Spinal cord (tissue), 10 donors: Measurements from ENCODE around the gene PRDM5. TPM values are rescaled to one million over a fixed set of nuclear protein-coding genes. Genes with fewer than 3 reads are reported as not detected.

Experiments used
- DNase-seq, 6 donors: peaks; one replicate each; pipeline versions ENCODE4 v3.0.0 to v3.0.0-alpha.2; 2013 to 2015; ENCODE audit warnings: low spot score in 6 of 6, low read depth in 4 of 6
- H3K27ac ChIP-seq: one replicate; pipeline ENCODE4 v1.5.1; 2013; ENCODE audit warnings: low read depth, low read length, control low read depth
- H3K27me3 ChIP-seq: one replicate; pipeline ENCODE4 v1.6.1; 2013; ENCODE audit warnings: low read length; ENCODE audit not compliant: control insufficient read depth, insufficient read depth
- H3K36me3 ChIP-seq: one replicate; pipeline ENCODE4 v1.6.1; 2013; ENCODE audit warnings: low read length; ENCODE audit not compliant: control insufficient read depth, insufficient read depth
- H3K4me1 ChIP-seq: one replicate; pipeline ENCODE4 v1.6.1; 2013; ENCODE audit warnings: low read length; ENCODE audit not compliant: control insufficient read depth, insufficient read depth
- H3K4me3 ChIP-seq: one replicate; pipeline ENCODE4 v1.5.1; 2013; ENCODE audit warnings: low read depth, low read length, control low read depth
- H3K9me3 ChIP-seq: one replicate; pipeline ENCODE4 v1.6.1; 2013; ENCODE audit warnings: low read length; ENCODE audit not compliant: control insufficient read depth, insufficient read depth
- WGBS: methylation state at CpG from one replicate; pipeline ENCODE4 v1.1.5; 2013; ENCODE audit warnings: missing lambda C conversion rate; ENCODE audit not compliant: insufficient coverage; 5-methylcytosine and 5-hydroxymethylcytosine counted together
- polyA plus RNA-seq, 2 donors: library from polyadenylated mRNA; unstranded; fragments of 120-200 nt; gene quantifications; one replicate each; pipeline ENCODE4 v1.2.1, GENCODE V29; 2013; ENCODE audit not compliant: insufficient read length in 2 of 2
- total RNA-seq, 2 donors: library from RNA; depleted of rRNA in 1 of 2; stranded (reverse); fragments of 120-200 nt in 1 of 2; fragments of >200 nt in 1 of 2; gene quantifications; one replicate each; pipeline versions ENCODE4 v1.2.3 to v1.2.4, GENCODE V29; 2013 to 2014
- donor health status: healthy.

The PRDM5 gene
- total and polyA plus RNA-seq, 4 donors, result 10.5 to 57.1 (median 33.7) TPM

DNA sequence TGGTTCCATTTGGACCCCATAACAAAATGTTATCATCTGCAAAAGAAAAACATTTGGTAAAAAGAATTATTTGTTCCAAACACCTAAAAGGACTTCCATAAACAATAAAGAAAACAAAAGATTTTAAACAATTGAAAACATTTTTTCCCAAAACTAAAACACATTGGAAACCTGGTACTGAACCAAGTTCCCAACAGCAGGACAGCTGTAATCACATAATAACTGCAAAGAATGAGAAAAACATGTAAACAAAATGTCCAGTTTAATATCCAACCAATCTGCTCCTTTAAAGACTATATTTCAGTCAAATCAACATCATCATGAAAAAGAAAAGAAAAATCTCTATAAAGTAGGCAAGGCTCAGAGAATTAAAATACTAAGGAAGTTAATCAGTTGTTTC, 36.3 kb downstream of the PRDM5 start:
- DNase-seq, result no peak

DNA sequence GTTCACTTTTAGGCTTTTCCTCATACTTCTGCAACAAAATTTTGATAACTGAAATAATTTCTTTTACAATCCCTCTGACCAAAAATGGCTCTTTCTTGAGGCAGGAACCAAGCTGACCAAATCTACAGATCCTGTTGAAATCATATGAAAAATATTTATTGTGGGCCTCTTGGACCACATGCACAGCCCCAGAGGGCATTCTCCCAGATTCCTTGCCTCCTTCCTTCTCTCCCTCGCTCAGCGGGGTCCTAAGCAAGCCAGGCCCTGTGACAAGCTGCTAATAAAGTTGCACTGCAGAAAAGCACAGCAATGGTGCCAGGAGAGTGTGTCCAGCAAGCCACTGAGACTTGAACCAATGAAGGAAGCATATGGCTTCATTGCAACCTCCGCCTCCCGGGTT, 40.7 kb downstream of the PRDM5 start:
- Histone ChIP-seq H3K27me3 (no peaks in the 10 kb centered on the region), H3K4me1 (no peaks in the 10 kb centered on the region), H3K27ac (no peak overlapping the region), H3K36me3 (no peaks in the 10 kb centered on the region), H3K4me3 (no peak overlapping the region), H3K9me3 (peaks cover 4% of the 10 kb centered on the region)
- 98% methylated on average over 4 of the region's 4 CpGs for WGBS
- no peak for DNase-seq

More for the DNA sequence above, 36.3 kb downstream of the PRDM5 start:
- no peaks in the 10 kb centered on the region for H3K4me1 ChIP-seq
- H3K27me3 ChIP-seq, result no peaks in the 10 kb centered on the region
- H3K9me3 ChIP-seq, result no peaks in the 10 kb centered on the region
- H3K4me3 ChIP-seq, result no peak overlapping the region
- H3K27ac ChIP-seq, result no peak overlapping the region
- H3K36me3 ChIP-seq, result no peaks in the 10 kb centered on the region

DNA sequence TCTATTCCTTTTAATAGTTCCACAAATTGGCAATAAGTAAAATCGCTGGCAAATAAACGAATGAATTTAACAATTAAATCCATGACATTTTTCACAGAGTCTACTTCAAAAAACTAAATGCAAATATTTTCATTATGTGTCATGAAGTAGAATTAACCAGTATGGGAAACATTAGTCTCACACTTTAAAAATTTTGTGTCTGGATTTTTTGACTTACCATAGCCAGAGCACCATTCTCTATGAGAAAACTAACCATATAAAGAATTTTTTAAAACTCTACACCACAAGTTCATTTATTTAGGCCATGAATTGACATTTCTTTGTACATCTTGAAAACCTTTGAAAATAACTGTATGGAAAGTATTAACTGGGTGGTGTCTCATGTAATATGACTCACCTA, 41.2 kb downstream of the PRDM5 start:
- H3K36me3 ChIP-seq, result no peaks in the 10 kb centered on the region
- no peak overlapping the region for H3K27ac ChIP-seq
- no peak for DNase-seq
- H3K9me3 ChIP-seq, result peaks cover 4% of the 10 kb centered on the region
- WGBS, result no CpG with 5 or more reads among the region's 2 CpGs
- H3K4me3 ChIP-seq, result no peak overlapping the region
- no peaks in the 10 kb centered on the region for H3K27me3 ChIP-seq
- no peaks in the 10 kb centered on the region for H3K4me1 ChIP-seq

DNA sequence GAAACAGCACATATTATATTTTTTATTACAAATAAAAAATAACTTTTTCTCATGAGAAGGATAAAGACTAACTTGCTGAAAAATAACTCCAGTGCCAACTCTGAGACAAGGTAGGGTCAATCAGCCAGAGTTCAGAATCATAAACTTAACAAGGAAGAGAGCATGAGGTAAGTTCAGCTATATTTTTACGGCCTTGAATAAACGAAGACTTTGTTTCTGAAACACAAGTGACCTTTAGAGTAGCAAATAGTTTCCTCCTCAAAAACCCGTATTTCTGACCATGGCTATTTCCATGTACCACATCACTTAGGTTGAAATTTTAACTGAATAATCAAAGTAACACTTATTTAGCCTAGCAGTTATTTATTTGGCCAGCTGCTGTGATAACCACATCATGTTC, 45.5 kb downstream of the PRDM5 start:
- no peaks in the 10 kb centered on the region for H3K36me3 ChIP-seq
- H3K9me3 ChIP-seq, result peaks cover 4% of the 10 kb centered on the region
- H3K27me3 ChIP-seq, result no peaks in the 10 kb centered on the region
- no peak for DNase-seq
- H3K4me3 ChIP-seq, result no peak overlapping the region
- peaks cover 6% of the 10 kb centered on the region for H3K4me1 ChIP-seq
- no peak overlapping the region for H3K27ac ChIP-seq
- 48% methylated on average over 3 of the region's 3 CpGs for WGBS

DNA sequence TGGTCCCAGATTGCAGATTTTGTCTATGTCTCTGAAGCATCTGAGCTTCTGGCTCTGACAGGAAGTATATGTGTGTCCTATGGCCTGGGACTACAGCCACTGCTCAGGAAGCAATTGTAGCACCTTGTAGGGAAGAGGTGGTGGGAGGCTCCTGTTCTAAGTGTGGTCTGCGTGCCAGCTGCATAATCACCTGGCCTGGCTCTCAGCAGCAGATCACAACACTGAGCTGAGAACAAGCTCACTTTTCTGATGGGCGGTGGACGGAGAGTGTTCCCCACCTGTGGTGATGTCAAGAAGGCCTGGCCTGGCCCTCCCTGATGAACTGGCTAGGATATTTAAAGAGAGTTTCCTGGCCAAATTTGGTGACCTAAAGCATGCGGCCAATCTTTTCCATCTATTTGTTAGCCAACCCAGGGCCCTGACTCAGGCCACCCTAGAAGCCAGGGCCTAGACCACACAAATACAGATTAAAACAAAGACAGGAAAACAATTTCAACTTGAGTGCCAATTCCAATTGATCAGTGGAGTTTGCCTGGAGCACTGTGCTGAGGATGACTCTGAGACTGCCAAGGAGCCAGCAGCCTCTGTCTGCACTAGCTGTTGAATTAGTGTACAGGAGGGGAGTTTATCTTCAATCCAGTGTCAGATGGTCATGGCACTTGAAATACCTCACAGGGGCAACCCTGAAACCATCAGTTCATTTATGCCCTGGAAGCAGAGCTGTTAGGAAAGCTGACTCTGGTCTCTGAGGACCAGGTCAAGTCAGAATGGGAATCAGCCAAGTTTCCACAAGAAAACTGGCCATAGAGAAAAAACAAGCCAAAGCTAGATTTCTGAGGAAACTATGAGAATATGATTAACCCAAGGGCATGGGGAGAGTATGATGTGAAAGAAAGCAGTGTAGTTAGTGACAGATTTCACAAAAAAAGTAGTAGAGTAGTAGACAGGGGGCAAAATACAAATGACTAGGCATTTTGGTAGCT, 47.4 kb downstream of the PRDM5 start:
- DNase-seq, result peak in 1 of 6 donors; percentile 24
- no peaks in the 10 kb centered on the region for H3K36me3 ChIP-seq
- H3K27ac ChIP-seq, result no peak overlapping the region
- peaks cover 4% of the 10 kb centered on the region for H3K9me3 ChIP-seq
- 96% methylated on average over 3 of the region's 4 CpGs for WGBS
- no peak overlapping the region for H3K4me3 ChIP-seq
- no peaks in the 10 kb centered on the region for H3K27me3 ChIP-seq
- peaks cover 6% of the 10 kb centered on the region for H3K4me1 ChIP-seq

DNA sequence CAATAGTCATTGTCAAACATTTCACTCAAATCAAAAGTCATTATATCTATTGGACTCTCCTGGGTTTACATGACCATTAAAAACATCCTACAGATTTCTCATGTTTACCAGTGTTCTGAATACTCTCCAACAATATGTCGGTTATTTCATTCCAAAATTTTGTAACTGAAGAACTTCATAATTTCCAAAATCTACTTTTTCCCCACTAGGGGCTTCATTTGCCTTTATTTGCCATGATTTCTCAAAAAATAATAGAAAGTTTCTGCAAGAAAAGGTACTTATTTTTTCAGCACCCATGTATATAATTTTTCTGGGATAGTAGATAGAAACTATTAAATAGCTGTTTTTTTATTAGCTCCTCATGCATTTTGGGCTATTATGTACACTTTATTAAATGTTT, 49.0 kb downstream of the PRDM5 start:
- no peaks in the 10 kb centered on the region for H3K36me3 ChIP-seq
- no peak overlapping the region for H3K27ac ChIP-seq
- no CpG with 5 or more reads among the region's 1 CpG for WGBS
- H3K27me3 ChIP-seq, result no peaks in the 10 kb centered on the region
- DNase-seq, result no peak
- H3K9me3 ChIP-seq, result no peaks in the 10 kb centered on the region
- no peak overlapping the region for H3K4me3 ChIP-seq
- peaks cover 6% of the 10 kb centered on the region for H3K4me1 ChIP-seq

DNA sequence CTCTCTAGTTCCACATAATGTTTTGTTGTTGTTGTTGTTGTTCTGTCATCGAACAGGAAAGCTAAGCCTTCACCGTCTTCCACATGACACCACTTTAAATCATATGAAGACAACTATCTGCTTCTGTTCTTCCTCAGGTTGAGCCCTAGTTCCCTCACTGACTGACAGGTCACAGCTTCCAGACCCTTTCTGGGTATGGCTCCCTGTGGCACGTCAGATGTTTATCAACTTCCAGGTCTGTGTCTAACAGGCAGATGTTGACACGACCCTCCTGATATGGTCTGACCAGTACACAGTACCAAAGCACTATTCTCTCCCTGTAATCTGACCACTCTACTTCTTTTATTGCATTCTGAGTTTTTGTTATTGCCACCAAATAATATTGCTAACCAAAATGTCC, 51.4 kb downstream of the PRDM5 start:
- 90% methylated on average over 3 of the region's 4 CpGs for WGBS
- H3K27me3 ChIP-seq, result no peaks in the 10 kb centered on the region
- H3K4me3 ChIP-seq, result no peak overlapping the region
- peaks cover 6% of the 10 kb centered on the region for H3K4me1 ChIP-seq
- no peaks in the 10 kb centered on the region for H3K36me3 ChIP-seq
- H3K9me3 ChIP-seq, result no peaks in the 10 kb centered on the region
- H3K27ac ChIP-seq, result no peak overlapping the region
- DNase-seq, result no peak

DNA sequence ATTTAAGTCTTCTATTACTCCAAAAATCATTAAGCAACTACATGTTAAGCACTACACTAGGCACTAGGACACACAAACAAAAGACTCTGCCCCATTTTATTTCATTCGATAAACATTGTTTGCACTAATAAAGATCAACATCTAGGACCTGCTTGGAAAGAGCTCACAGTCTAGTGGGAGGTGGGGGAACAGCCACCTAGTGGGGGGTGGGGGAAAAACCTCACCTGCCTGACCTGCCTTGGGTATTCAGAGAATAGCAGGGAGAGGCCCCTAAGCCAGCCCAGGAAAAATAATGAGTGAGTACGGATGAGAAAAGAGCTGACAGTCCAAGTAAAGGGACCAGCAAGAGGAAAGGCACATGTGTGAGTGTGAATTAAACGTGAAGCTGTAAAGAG, 52.2 kb downstream of the PRDM5 start:
- Histone ChIP-seq H3K4me1 (peaks cover 6% of the 10 kb centered on the region), H3K27ac (no peak overlapping the region), H3K36me3 (no peaks in the 10 kb centered on the region), H3K27me3 (no peaks in the 10 kb centered on the region), H3K4me3 (no peak overlapping the region), H3K9me3 (no peaks in the 10 kb centered on the region)
- 75% methylated on average over 2 of the region's 3 CpGs for WGBS
- no peak for DNase-seq

DNA sequence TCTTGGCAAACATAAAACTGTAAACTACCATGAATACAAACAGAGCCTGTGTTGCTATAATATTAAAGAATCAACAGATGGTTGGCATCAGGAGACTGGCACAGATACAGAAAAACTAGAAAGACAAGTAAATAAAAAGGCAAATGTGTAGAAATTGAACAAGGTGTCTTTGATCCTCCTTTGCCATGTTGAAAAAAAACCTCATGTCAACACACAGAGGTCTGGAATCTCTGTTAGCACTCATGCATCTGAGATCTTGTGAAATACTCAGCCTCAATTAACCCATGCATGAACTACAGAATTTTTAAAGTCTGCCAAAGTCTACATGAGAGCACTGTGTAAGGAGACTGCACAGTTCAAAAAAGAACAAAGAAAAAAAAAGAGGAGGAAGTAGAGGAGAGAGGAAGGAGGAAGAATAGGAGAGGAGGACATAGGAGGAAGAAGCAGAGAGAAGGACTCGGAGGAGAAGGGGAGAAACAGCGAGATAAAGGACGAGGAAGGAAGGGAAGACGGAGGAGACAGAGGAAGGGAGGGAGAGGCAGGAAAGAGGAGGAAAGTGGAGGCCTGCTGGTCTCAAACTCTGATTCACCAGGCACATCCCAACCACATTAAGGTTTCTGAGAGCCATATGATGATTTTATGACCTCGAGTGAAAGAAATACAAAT, 52.8 kb downstream of the PRDM5 start:
- 67% methylated on average over 1 of the region's 5 CpGs for WGBS

DNA sequence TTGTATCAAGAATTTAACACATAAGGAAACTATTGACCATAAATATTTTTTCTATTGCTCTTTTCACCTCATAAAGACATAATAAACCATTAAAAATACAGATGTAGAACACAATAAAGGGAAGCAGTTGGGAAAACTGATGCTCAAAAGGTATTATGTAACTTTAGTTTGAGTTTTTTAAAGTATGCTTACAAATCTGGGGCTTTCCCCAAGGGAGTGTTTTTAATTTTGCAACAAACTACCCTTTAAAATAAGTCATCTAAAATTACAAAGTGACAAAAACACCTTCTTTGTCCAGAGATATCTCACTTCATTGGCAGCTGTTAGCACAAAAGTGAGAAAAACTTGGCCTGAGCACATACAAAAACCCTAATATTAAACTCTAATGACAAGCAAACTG, 55.0 kb downstream of the PRDM5 start:
- Histone ChIP-seq H3K27me3 (no peaks in the 10 kb centered on the region), H3K4me1 (no peaks in the 10 kb centered on the region), H3K4me3 (no peak overlapping the region), H3K9me3 (no peaks in the 10 kb centered on the region), H3K27ac (no peak overlapping the region), H3K36me3 (no peaks in the 10 kb centered on the region)
- DNase-seq, result no peak

More for the DNA sequence above, 52.8 kb downstream of the PRDM5 start:
- DNase-seq, result peak in 2 of 6 donors; percentile 47 to 49
- Histone ChIP-seq H3K27me3 (no peaks in the 10 kb centered on the region), H3K9me3 (no peaks in the 10 kb centered on the region), H3K27ac (no peak overlapping the region), H3K4me1 (peaks cover under 1% of the 10 kb centered on the region), H3K36me3 (no peaks in the 10 kb centered on the region), H3K4me3 (no peak overlapping the region)
